Fibroblast of skin of left biceps (primary cell): Measurements from ENCODE around the gene KRTAP24-1.

ENCODE experiments used
- DNase-seq, 2 experiments: peaks; one replicate each; pipeline ENCODE4 v3.0.0-alpha.2; 2013; ENCODE audit warnings: low read depth in 2 of 2

Gene KRTAP24-1, protein sequence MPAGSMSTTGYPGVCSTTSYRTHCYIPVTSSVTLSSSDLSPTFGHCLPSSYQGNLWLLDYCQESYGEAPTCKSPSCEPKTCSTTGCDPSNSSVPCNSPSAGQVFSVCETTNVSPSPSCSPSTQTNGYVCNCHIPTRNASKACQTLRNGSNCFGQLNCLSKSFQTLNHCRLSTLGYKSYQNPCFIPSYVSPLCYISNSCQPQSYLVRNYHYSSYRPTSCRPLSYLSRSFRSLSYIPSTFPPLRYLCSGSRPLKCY

DNA sequence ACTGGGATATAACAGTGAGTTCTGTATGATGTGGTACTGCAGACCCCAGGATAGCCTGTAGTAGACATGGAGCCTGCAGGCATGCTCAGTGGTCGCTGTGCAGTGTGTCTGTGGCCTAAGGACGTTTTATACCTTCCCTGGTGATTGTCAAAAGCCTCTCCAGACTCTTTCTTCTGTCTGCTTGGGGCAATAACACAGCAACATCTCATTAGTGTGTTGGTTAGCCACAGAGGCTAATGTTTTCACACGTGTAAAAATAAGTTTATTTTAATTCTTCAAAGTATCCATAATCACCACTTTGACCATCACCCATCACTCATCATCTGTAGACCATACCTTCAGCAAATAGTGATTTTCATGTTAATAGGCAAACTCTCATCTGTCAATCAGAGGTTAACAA is at the start of gene KRTAP24-1:
KRTAP24-1 (minus strand) TSS at position 101 of the 400 bp plus-strand sequence; CDS start at position 83, 18 bp downstream.
- no peak for DNase-seq

DNA sequence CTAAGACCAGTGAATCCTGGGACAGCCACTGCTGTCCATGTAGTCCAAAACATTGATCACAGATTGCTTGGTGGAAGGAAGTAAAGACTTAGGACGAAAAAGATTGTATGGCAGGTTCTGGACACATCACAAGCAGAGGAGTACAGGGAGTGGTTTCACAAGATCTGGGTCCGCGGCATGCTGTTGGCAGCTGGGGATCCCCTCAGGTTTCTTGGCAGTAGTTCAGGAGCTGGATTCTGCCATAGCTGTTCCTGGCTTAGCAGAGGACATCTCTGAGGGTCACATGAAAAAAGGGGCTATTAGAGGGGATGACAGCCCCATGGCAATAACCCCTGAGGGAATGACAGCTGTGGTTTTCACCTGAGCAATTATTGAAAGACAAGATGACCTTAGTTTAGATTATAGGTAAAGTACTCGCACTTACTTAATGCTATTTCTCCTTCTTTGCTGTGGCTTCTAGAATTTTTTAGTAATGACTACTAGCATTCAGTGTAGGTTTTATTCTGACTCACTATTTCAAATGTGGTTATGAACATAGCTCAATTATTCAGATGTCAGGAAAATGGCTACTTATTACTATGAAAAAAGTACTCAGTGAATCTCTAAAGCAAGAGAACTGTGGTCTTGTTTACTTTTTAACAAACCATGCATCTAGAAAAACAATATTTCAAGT is 46.6 kb upstream of the KRTAP24-1 start:
- no peak for DNase-seq

GRCh38 chr21:30326390-30326789 is 43.6 kb upstream of the KRTAP24-1 start:
- no peak for DNase-seq

GRCh38 chr21:30320215-30320614 is 37.5 kb upstream of the KRTAP24-1 start, which contains the start of gene KRTAP26-1:
KRTAP26-1 (minus strand) TSS chr21:30320315; CDS start chr21:30320035, 280 bp downstream.
- no peak for DNase-seq

- DNase-seq = no peak
Measured at GRCh38 chr21:30315701-30316100, 33.0 kb upstream of the KRTAP24-1 start.

- DNase-seq = no peak
Measured at GRCh38 chr21:30306884-30307283, 24.1 kb upstream of the KRTAP24-1 start.

- DNase-seq = no peak
Measured at GRCh38 chr21:30305136-30305535, 22.4 kb upstream of the KRTAP24-1 start.

- no peak for DNase-seq
Measured at GRCh38 chr21:30289215-30289614, 6.5 kb upstream of the KRTAP24-1 start, which contains the start of gene KRTAP25-1. KRTAP25-1 (minus strand) TSS chr21:30289514; CDS start chr21:30289490, 24 bp downstream.

DNA sequence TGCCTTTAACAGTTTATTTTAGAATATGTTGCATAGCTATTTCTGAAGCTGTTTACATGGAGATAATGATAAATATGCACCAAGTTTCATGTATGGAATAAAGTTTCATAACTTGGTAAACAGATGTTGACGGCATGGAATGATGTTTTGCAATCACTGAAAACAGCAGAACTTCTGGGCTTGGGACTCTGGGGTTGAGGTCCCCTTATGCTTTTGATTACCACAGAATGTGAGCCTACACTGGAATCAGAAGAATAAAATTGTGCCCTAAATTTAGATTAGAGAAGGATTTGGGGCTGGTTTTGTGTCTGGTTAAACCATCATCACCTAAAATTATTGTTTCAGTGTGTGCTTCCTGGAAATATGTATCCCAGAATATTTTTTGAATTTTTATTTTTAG is 11.1 kb downstream of the KRTAP24-1 start:
- no peak for DNase-seq

- no peak for DNase-seq
Measured at GRCh38 chr21:30271156-30271555, 11.6 kb downstream of the KRTAP24-1 start.

- no peak for DNase-seq
Measured at GRCh38 chr21:30269803-30270530, 12.8 kb downstream of the KRTAP24-1 start.

GRCh38 chr21:30268608-30269197 is 14.0 kb downstream of the KRTAP24-1 start:
- DNase-seq = no peak

DNA sequence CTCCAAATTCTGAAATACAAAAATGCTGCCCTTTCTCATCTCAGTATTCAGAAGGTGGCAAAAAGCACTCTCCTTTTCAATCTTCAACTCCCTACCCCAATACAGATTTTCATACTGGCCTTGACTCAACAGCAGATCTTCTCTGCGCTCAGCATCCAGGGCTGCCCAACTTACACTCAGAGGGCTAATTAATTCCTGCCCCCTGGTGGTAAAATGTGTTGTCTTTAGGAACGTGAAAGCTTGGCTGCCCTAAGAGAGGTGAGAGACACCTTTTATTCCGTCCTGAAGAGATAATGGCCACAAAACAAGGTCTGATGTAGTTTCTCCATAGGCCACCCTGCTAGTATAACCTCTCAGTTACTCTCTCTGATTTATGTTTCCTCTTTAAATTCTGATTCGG is 25.0 kb downstream of the KRTAP24-1 start:
- no peak for DNase-seq

DNA sequence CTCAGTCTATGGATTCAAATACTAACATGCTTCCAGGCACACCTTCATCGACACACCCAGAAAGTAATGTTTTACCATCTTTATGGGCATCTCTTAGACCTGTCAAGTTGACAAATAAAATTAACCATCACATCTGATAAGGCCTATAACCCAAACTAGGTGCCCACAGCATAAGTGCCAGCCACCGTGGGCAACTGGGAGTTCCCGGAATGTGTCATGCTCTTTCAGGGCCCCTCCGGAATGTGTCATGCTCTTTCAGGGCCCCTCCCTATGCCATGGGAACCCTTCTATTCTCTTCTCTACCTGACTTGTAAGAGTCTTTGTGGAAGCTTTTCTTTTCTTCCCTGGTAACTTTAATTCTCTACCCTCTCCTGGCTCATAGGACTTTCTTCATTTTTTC is 26.6 kb downstream of the KRTAP24-1 start:
- no peak for DNase-seq

DNA sequence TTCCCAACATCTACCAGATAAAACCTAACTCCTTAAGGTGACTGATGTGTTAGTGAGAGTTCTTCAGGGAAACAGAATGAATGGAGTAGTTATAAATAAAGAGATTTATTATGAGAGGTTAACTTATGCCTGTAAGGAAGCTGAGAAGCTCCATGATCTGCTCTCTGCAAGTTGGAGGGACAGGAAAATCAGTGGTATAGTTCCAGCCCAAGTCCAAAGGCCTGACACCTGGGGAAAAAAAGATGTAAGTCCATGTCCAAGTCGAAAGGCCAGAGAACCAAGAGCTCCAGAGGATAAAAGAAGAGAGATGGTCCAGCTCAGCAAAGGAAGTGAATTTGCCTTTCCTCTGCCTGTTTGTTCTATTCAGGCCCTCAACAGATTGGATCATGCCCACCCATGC is 27.1 kb downstream of the KRTAP24-1 start:
- DNase-seq = no peak

DNA sequence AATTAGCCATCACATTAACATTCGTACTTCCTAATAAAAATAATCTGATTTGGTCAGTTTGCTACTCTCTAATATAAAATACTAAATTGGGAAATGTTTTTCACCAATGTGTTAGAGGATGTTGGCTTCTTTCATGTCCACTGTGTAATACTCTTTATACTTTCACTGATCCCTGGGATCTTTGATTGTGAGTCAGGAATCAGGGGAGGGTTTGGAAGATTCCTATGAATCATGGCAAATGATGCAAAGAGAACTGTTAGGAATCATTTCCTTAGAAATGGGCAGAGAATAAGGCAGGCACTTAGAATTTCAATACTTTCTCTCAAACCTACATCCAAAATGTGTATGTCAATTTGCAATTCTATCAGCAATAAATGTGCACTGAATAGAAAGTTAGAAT is 31.0 kb downstream of the KRTAP24-1 start:
- DNase-seq = no peak

DNA sequence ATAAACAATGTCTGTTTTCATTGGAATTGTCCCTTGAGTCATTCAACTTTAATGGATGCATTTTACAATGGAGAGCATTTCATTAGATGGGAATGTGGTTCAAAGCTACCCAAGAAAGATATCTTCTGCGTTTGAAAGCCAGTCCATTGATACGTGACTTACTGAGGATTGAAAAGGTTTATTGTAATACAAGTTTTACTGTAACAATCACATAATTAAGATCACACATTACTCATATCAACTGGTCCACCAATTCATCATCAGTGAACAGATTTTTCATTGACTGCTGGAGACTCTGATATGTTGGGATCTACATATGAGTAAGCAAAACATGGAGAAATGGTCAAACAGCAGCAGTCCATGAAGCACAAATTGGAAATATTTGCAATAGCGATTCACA is 32.8 kb downstream of the KRTAP24-1 start:
- no peak for DNase-seq

- no peak for DNase-seq
Measured at GRCh38 chr21:30248844-30249243, 33.9 kb downstream of the KRTAP24-1 start.

DNA sequence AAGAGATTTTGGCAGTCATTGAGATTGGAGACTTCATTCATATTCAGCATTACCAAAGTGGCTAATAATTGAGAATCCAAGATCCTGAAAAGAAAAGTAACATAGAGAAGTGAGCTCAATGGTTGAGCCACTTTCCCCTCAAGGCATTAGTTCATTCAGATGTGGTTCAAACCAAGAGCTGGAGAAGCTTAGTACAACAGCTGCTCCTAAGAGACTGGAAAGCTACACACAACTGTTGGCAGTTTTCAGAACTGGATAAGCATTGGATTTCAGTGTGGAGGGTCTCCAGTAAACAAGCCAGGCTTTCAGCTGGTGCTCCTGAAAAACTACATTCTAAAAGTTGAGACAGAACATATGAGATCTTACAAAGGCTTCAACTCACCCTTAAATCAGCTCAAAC is 37.7 kb downstream of the KRTAP24-1 start:
- DNase-seq = no peak

- DNase-seq = no peak
Measured at GRCh38 chr21:30243691-30244090, 39.1 kb downstream of the KRTAP24-1 start.

- DNase-seq = no peak
Measured at GRCh38 chr21:30240661-30241060, 42.1 kb downstream of the KRTAP24-1 start.

DNA sequence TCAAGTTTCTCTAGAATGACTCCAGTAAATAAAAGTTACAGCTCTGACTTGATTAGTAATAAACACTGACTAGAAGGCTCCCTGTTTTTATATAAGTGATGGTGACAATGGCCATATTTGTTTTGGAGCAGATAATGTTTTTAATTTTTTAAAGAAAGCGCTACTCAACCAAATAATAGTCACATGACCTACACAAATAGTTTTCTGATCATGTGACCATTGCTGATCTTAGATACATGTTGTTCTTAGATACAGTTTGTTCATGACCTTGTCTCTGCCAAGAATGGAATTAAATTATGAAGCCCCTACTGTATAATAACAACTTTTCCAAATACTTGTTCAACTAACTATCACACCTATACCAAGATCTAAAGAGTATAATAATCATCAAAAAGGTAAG is 44.6 kb downstream of the KRTAP24-1 start:
- DNase-seq = no peak
